GM18507 (cell line): ENCODE measurements around the gene BTBD9.

Source experiments
- DNase-seq: peaks from one replicate; pipeline ENCODE4 v3.0.0; 2011; ENCODE audit warnings: low read depth; ENCODE audit not compliant: insufficient read length; ENCODE audit errors: extremely low spot score
- FAIRE-seq: peaks from 2 replicates; lab custom pipeline; 2011; peaks lifted over from hg19 to GRCh38; lab: Jason Lieb, UNC

BTBD9 gene

GRCh38 chr6:38495922-38496635 lies 143.7 kb downstream of the BTBD9 start:
- peak; percentile 69 for FAIRE-seq
- peak; percentile 5 for DNase-seq

GRCh38 chr6:38495518-38495917 lies 144.2 kb downstream of the BTBD9 start:
- DNase-seq, result no peak
- no peak for FAIRE-seq

- DNase-seq (no peak), FAIRE-seq (peak; percentile 78)
Observed at GRCh38 chr6:38493931-38494547, 145.7 kb downstream of the BTBD9 start.

- no peak for FAIRE-seq
- DNase-seq, result no peak
Observed at GRCh38 chr6:38492031-38492430, 147.7 kb downstream of the BTBD9 start.

- no peak for DNase-seq
- FAIRE-seq, result no peak
Observed at GRCh38 chr6:38489951-38490350, 149.8 kb downstream of the BTBD9 start.

GRCh38 chr6:38487423-38487822 lies 152.3 kb downstream of the BTBD9 start:
- DNase-seq, result no peak
- FAIRE-seq, result no peak

GRCh38 chr6:38485488-38485887 lies 154.2 kb downstream of the BTBD9 start:
- no peak for DNase-seq
- no peak for FAIRE-seq

GRCh38 chr6:38484656-38485055 lies 155.1 kb downstream of the BTBD9 start:
- FAIRE-seq (no peak), DNase-seq (no peak)

GRCh38 chr6:38483526-38483925 lies 156.2 kb downstream of the BTBD9 start:
- DNase-seq, result peak; percentile 3
- FAIRE-seq, result peak; percentile 86

- FAIRE-seq, result no peak
Observed at GRCh38 chr6:38482466-38482865, 157.3 kb downstream of the BTBD9 start.

GRCh38 chr6:38481851-38482250 lies 157.9 kb downstream of the BTBD9 start:
- no peak for FAIRE-seq
- DNase-seq, result no peak

More at GRCh38 chr6:38482466-38482865, 157.3 kb downstream of the BTBD9 start:
- no peak for DNase-seq

- DNase-seq (no peak), FAIRE-seq (no peak)
Observed at GRCh38 chr6:38481211-38481836, 158.4 kb downstream of the BTBD9 start.

- no peak for FAIRE-seq
- no peak for DNase-seq
Observed at GRCh38 chr6:38480036-38480435, 159.7 kb downstream of the BTBD9 start.

- no peak for DNase-seq
- no peak for FAIRE-seq
Observed at GRCh38 chr6:38479331-38479730, 160.4 kb downstream of the BTBD9 start.

GRCh38 chr6:38477680-38478260 lies 162.0 kb downstream of the BTBD9 start:
- FAIRE-seq (no peak), DNase-seq (no peak)

- FAIRE-seq (no peak), DNase-seq (no peak)
Observed at GRCh38 chr6:38476888-38477287, 162.8 kb downstream of the BTBD9 start.

GRCh38 chr6:38476141-38476540 lies 163.6 kb downstream of the BTBD9 start:
- FAIRE-seq (no peak), DNase-seq (no peak)

- FAIRE-seq (no peak), DNase-seq (no peak)
Observed at GRCh38 chr6:38470548-38470947, 169.2 kb downstream of the BTBD9 start.

- no peak for FAIRE-seq
- no peak for DNase-seq
Observed at GRCh38 chr6:38467566-38467965, 172.2 kb downstream of the BTBD9 start.

- FAIRE-seq (no peak), DNase-seq (no peak)
Observed at GRCh38 chr6:38460186-38460585, 179.5 kb downstream of the BTBD9 start.
